Measurements from ENCODE around the gene SIRPB2.

DNA sequence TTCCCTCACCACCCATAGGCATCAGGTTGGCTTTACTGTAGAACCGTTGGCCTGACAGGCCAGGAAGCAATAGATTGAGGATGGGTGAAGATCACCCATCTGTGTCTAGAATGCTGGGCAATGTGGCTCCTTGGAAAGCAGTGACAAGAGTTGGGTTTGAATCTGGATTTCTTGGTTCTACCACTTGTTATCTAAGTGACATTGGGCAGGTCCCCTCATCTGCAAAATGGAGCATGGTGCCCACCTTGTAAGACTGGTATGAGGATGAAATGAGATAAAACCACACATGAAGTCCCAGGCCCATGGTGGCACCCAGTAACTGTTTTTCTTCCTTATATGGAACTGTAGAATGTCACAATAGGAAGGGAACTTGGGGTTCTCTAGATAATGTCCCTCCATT, 22.6 kb upstream of the SIRPB2 start:
- TF ChIP-seq EZH2 (IDR thresholded peaks at IDR 0.05; ENCODE audit: borderline replicate concordance, control insufficient read depth, low read depth, low read length) (no peak), POLR2A (IDR thresholded peaks at IDR 0.05; ENCODE audit: low read depth, low read length) (no peak), TAF1 (IDR thresholded peaks at IDR 0.05; ENCODE audit: borderline replicate concordance, low read depth, low read length) (no peak), SIX5 (IDR thresholded peaks at IDR 0.05; ENCODE audit: low read depth, low read length, severe bottlenecking) (no peak), EED (IDR thresholded peaks at IDR 0.05; ENCODE audit: low read depth) (no peak)
- TF ChIP-seq, protein P1, sequence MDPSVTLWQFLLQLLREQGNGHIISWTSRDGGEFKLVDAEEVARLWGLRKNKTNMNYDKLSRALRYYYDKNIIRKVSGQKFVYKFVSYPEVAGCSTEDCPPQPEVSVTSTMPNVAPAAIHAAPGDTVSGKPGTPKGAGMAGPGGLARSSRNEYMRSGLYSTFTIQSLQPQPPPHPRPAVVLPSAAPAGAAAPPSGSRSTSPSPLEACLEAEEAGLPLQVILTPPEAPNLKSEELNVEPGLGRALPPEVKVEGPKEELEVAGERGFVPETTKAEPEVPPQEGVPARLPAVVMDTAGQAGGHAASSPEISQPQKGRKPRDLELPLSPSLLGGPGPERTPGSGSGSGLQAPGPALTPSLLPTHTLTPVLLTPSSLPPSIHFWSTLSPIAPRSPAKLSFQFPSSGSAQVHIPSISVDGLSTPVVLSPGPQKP (IDR thresholded peaks at IDR 0.05; ENCODE audit: low read depth, low read length): no peak
- TF ChIP-seq, protein P2, sequence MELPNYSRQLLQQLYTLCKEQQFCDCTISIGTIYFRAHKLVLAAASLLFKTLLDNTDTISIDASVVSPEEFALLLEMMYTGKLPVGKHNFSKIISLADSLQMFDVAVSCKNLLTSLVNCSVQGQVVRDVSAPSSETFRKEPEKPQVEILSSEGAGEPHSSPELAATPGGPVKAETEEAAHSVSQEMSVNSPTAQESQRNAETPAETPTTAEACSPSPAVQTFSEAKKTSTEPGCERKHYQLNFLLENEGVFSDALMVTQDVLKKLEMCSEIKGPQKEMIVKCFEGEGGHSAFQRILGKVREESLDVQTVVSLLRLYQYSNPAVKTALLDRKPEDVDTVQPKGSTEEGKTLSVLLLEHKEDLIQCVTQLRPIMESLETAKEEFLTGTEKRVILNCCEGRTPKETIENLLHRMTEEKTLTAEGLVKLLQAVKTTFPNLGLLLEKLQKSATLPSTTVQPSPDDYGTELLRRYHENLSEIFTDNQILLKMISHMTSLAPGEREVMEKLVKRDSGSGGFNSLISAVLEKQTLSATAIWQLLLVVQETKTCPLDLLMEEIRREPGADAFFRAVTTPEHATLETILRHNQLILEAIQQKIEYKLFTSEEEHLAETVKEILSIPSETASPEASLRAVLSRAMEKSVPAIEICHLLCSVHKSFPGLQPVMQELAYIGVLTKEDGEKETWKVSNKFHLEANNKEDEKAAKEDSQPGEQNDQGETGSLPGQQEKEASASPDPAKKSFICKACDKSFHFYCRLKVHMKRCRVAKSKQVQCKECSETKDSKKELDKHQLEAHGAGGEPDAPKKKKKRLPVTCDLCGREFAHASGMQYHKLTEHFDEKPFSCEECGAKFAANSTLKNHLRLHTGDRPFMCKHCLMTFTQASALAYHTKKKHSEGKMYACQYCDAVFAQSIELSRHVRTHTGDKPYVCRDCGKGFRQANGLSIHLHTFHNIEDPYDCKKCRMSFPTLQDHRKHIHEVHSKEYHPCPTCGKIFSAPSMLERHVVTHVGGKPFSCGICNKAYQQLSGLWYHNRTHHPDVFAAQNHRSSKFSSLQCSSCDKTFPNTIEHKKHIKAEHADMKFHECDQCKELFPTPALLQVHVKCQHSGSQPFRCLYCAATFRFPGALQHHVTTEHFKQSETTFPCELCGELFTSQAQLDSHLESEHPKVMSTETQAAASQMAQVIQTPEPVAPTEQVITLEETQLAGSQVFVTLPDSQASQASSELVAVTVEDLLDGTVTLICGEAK (IDR thresholded peaks at IDR 0.05; ENCODE audit: borderline replicate concordance): no peak
- TF ChIP-seq, protein P3, sequence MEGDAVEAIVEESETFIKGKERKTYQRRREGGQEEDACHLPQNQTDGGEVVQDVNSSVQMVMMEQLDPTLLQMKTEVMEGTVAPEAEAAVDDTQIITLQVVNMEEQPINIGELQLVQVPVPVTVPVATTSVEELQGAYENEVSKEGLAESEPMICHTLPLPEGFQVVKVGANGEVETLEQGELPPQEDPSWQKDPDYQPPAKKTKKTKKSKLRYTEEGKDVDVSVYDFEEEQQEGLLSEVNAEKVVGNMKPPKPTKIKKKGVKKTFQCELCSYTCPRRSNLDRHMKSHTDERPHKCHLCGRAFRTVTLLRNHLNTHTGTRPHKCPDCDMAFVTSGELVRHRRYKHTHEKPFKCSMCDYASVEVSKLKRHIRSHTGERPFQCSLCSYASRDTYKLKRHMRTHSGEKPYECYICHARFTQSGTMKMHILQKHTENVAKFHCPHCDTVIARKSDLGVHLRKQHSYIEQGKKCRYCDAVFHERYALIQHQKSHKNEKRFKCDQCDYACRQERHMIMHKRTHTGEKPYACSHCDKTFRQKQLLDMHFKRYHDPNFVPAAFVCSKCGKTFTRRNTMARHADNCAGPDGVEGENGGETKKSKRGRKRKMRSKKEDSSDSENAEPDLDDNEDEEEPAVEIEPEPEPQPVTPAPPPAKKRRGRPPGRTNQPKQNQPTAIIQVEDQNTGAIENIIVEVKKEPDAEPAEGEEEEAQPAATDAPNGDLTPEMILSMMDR (IDR thresholded peaks at IDR 0.05 in 2 of 3, conservative IDR thresholded peaks at IDR 0.05 in 1 of 3; ENCODE audit: control insufficient read depth in 2 of 3, extremely low read depth in 1 of 3, insufficient read depth in 1 of 3, low read depth in 3 of 3, low read length in 3 of 3): no peak
- TF ChIP-seq, protein P4, sequence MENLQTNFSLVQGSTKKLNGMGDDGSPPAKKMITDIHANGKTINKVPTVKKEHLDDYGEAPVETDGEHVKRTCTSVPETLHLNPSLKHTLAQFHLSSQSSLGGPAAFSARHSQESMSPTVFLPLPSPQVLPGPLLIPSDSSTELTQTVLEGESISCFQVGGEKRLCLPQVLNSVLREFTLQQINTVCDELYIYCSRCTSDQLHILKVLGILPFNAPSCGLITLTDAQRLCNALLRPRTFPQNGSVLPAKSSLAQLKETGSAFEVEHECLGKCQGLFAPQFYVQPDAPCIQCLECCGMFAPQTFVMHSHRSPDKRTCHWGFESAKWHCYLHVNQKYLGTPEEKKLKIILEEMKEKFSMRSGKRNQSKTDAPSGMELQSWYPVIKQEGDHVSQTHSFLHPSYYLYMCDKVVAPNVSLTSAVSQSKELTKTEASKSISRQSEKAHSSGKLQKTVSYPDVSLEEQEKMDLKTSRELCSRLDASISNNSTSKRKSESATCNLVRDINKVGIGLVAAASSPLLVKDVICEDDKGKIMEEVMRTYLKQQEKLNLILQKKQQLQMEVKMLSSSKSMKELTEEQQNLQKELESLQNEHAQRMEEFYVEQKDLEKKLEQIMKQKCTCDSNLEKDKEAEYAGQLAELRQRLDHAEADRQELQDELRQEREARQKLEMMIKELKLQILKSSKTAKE (IDR thresholded peaks at IDR 0.05; ENCODE audit: low read depth, poor library complexity, severe bottlenecking): no peak

Measured in GM12878 (cell line).